ENCODE results near the gene DEPDC5.

DEPDC5 gene

GRCh38 chr22:31773416-31773815 lies 19.6 kb downstream of the DEPDC5 start:
- TF ChIP-seq CTCF (IDR thresholded peaks at IDR 0.05): no peak

- no peak for TF ChIP-seq CTCF (IDR thresholded peaks at IDR 0.05)
Observed at GRCh38 chr22:31776231-31776630, 22.4 kb downstream of the DEPDC5 start.

GRCh38 chr22:31789803-31790202 lies 36.0 kb downstream of the DEPDC5 start:
- TF ChIP-seq CTCF (IDR thresholded peaks at IDR 0.05): no peak

GRCh38 chr22:31790240-31790639 lies 36.4 kb downstream of the DEPDC5 start:
- TF ChIP-seq CTCF (IDR thresholded peaks at IDR 0.05): no peak

- no peak for TF ChIP-seq CTCF (IDR thresholded peaks at IDR 0.05)
Observed at GRCh38 chr22:31800065-31800464, 46.2 kb downstream of the DEPDC5 start.

- TF ChIP-seq CTCF (IDR thresholded peaks at IDR 0.05): no peak
Observed at GRCh38 chr22:31802575-31802974, 48.8 kb downstream of the DEPDC5 start.

GRCh38 chr22:31806751-31807150 lies 52.9 kb downstream of the DEPDC5 start:
- no peak for TF ChIP-seq CTCF (IDR thresholded peaks at IDR 0.05)

- TF ChIP-seq CTCF (IDR thresholded peaks at IDR 0.05): no peak
Observed at GRCh38 chr22:31812977-31813605, 59.3 kb downstream of the DEPDC5 start.

Measured in LNCAP (cell line).